GM12878 (cell line): ENCODE data around the gene PREP. TPM values are rescaled to one million over a fixed set of nuclear protein-coding genes. Genes with fewer than 3 reads are reported as not detected.
A peak's percentile ranks its signal among the peaks of the same experiment; 100 is the strongest.

Experiments
- ATAC-seq: fragments of 200-7000 bp; cut with Tn5 transposase; 3 replicates; pipeline ENCODE4 v1.9.1; 2020; ENCODE audit warnings: mild to moderate bottlenecking, moderate library complexity
- BruUV-seq: library from RNA; stranded (reverse); fragments of 400-500 nt; replicated peaks from 2 replicates; lab custom pipeline; 2021; lab: Mats Ljungman, UMichigan
- CTCF ChIA-PET: fragments of 300-600 bp; sonication (Branson Sonifier 250); formaldehyde crosslinking; extraction: SDS; loops from one replicate; lab custom pipeline; 2021; ENCODE audit warnings: inconsistent platforms; lab: Yijun Ruan, JAX
- POLR2A ChIA-PET: fragments of 350-600 bp; formaldehyde crosslinking; extraction: SDS; loops from one replicate; lab custom pipeline; 2021; ENCODE audit warnings: inconsistent platforms; lab: Charles Lee
- RAD21 ChIA-PET: fragments of 300-600 bp; sonication (Branson Sonifier 250); formaldehyde crosslinking; loops from one replicate; lab custom pipeline; 2023; ENCODE audit warnings: antibody characterized with exemption; ENCODE audit not compliant: unreplicated experiment; lab: Charles Lee
- SMC1A ChIA-PET: fragments of 300-600 bp; sonication (Branson Sonifier 250); formaldehyde crosslinking; loops from one replicate; lab custom pipeline; 2023; ENCODE audit not compliant: unreplicated experiment, uncharacterized antibody; lab: Charles Lee
- DNase-seq: peaks from one replicate; pipeline ENCODE4 v3.0.0-alpha.2; 2011; ENCODE audit warnings: low read depth, low spot score
- FAIRE-seq: peaks from 3 replicates; lab custom pipeline; 2011; peaks lifted over from hg19 to GRCh38; lab: Jason Lieb, UNC
- H2AFZ ChIP-seq: 2 replicates; pipeline ENCODE4 v1.6.0; 2011; ENCODE audit warnings: low read depth, low read length, control low read depth; ENCODE audit not compliant: control insufficient read depth
- H3K27ac ChIP-seq: 2 replicates; pipeline ENCODE4 v1.5.1; 2011; ENCODE audit warnings: control low read depth; ENCODE audit not compliant: control insufficient read depth, insufficient read depth
- H3K27me3 ChIP-seq, 2 experiments: replicated peaks in 1 of 2; 2 replicates each; pipeline versions ENCODE4 v1.6.0 to v1.6.1; 2011; ENCODE audit warnings: low read length in 1 of 2; ENCODE audit not compliant: control insufficient read depth in 2 of 2, insufficient read depth in 2 of 2
- H3K36me3 ChIP-seq, 2 experiments: 2 replicates each; pipeline ENCODE4 v1.5.1; 2011; ENCODE audit warnings: low read length in 1 of 2; ENCODE audit not compliant: control insufficient read depth in 2 of 2, insufficient read depth in 2 of 2
- H3K4me1 ChIP-seq: 2 replicates; pipeline ENCODE4 v1.6.1; 2011; ENCODE audit warnings: mild to moderate bottlenecking, low read length, moderate library complexity, mixed read lengths; ENCODE audit not compliant: control insufficient read depth, insufficient read depth
- H3K4me2 ChIP-seq: 2 replicates; pipeline ENCODE4 v1.6.0; 2011; ENCODE audit warnings: control low read depth; ENCODE audit not compliant: control insufficient read depth, insufficient read depth
- H3K4me3 ChIP-seq: fragments of 200-600 bp; sonication (generic); 2 replicates; pipeline ENCODE4 v1.5.1; 2016
- H3K79me2 ChIP-seq: 2 replicates; pipeline ENCODE4 v1.6.0; 2011; ENCODE audit warnings: low read length; ENCODE audit not compliant: control insufficient read depth, insufficient read depth
- H3K9ac ChIP-seq: 2 replicates; pipeline ENCODE4 v1.8.0; 2011; ENCODE audit warnings: low read length, control low read depth, mixed read lengths; ENCODE audit not compliant: control insufficient read depth, insufficient read depth
- H3K9me3 ChIP-seq: replicated peaks from 3 replicates; pipeline ENCODE4 v1.5.1; 2011; ENCODE audit warnings: mild to moderate bottlenecking, low read length; ENCODE audit not compliant: control insufficient read depth, insufficient read depth
- H4K20me1 ChIP-seq: 2 replicates; pipeline ENCODE4 v1.6.0; 2011; ENCODE audit not compliant: control insufficient read depth, insufficient read depth
- ATF7 ChIP-seq: fragments of 450-650 bp; IDR thresholded peaks from 2 replicates; pipeline ENCODE4 v1.6.1; 2016; ENCODE audit warnings: low read depth, mild to moderate bottlenecking
- IRF4 ChIP-seq: IDR thresholded peaks from 2 replicates; pipeline ENCODE4 v1.6.1; 2011; ENCODE audit warnings: low read depth, low read length
- RAD21 ChIP-seq: IDR thresholded peaks from 2 replicates; pipeline ENCODE4 v1.6.1; 2011; ENCODE audit warnings: mild to moderate bottlenecking, low read depth, low read length, moderate library complexity; ENCODE audit not compliant: insufficient read depth
- WGBS: methylation state at CpG from one replicate; pipeline ENCODE4 v1.1.6; 2016; ENCODE audit warnings: low lambda C conversion rate; ENCODE audit not compliant: insufficient replicate concordance, insufficient coverage; ENCODE audit errors: missing lambda C conversion rate; 5-methylcytosine and 5-hydroxymethylcytosine counted together
- in situ Hi-C: fragments of 300-500 bp; cut with MboI; formaldehyde crosslinking; loops from 9 replicates; pipeline ENCODE4 v1.14.3; 2018; ENCODE audit warnings: mixed read lengths
- intact Hi-C: fragments of 100-400 bp; cut with micrococcal nuclease; formaldehyde crosslinking; loops from one replicate; pipeline ENCODE4 v1.14.2; 2022; ENCODE audit not compliant: unreplicated experiment
- polyA plus RNA-seq, 11 experiments: library from polyadenylated mRNA; depleted of rRNA in 4 of 11; unstranded in 6 of 11; stranded (reverse) in 5 of 11; fragments of >200 nt; fragmentation: Nextera tagmentation in 4 of 11; fragmentation: Illumina TruSeq in 1 of 11; extraction: Ambion mirVana in 4 of 11; extraction: Trizol in 1 of 11; gene quantifications; 1 replicate in 1 of 11; 2 replicates in 10 of 11; pipeline versions ENCODE4 v1.2.1 to v1.2.3, GENCODE V29; 2011 to 2016; ENCODE audit warnings: inconsistent platforms in 2 of 11, missing spikeins in 2 of 11, low read depth in 1 of 11
- total RNA-seq, 4 experiments: library from RNA; depleted of rRNA in 3 of 4; stranded (reverse); fragments of >200 nt in 3 of 4; fragmentation: Illumina TruSeq in 1 of 4; extraction: Trizol in 1 of 4; gene quantifications; 2 replicates each; pipeline versions ENCODE4 v1.2.1 to v1.2.3, GENCODE V29; 2013 to 2021
- TF ChIP-seq, protein P1 (sequence below), 3 experiments: IDR thresholded peaks in 2 of 3; conservative IDR thresholded peaks in 1 of 3; 2 replicates each; pipeline ENCODE4 v1.5.1; 2011; ENCODE audit warnings: low read depth in 3 of 3, low read length in 3 of 3, mild to moderate bottlenecking in 3 of 3, control low read depth in 2 of 3, moderate library complexity in 2 of 3, inconsistent platforms in 1 of 3, mixed read lengths in 1 of 3; ENCODE audit not compliant: control insufficient read depth in 2 of 3, insufficient read depth in 1 of 3; ENCODE audit errors: extremely low read depth in 1 of 3
- TF ChIP-seq, protein P2 (sequence below): fragments of 450-650 bp; formaldehyde crosslinking; IDR thresholded peaks from 2 replicates; pipeline ENCODE4 v1.5.0; 2022; ENCODE audit warnings: mild to moderate bottlenecking, missing genetic modification characterization

Gene PREP
- total and polyA plus RNA-seq, 10 of the 15 experiments (the other 5 are each of a cell fraction or from before 2014, with no cell fraction given), result 6.5 to 33.6 (median 18.1) TPM

DNA sequence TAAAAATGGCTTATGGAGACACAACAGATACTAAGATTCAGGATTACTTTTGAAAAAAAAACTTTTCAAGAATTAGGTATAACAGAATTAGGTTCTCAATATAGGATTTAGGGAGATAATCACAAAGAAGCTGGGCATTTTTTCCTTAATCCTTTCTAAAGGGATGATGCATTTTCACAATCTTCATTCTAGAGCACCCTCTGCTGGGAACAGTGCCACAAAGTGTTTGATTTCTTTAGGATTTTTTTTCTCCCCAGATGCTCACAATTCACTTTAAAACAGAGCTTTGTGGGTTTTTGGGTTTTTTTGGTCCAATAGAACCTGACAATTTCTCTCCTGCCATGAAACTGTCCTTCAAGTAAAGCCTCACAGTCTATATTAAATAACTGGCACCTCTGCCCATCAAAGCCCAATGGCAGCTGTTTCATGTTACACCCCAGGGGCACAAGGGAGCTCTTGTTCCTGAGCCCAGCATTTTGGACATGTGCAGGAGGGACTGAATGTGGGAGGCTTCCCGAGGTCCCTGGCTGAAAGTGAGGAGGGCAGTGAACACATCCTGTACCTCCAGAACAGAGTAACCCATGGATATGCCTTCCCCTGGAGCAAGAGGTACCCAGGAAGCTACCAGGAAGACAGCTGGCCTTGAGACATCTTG, 39.7 kb downstream of the PREP start:
- CTCF ChIA-PET, result interaction anchor here (0.6 to 1.3 kb wide), 3 partner anchors 9 to 267 kb away, joined by 3 to 8 read pairs (median 3); no protein-coding TSS in a partner anchor
- FAIRE-seq, result no peak

More for the DNA sequence above, 39.7 kb downstream of the PREP start:
- ChIA-PET RAD21 (interaction anchor here (2.5 kb wide), 1 partner anchor 275 kb away, joined by 12 read pairs; no protein-coding TSS in a partner anchor), POLR2A (no interaction called here), SMC1A (interaction anchor here (0.7 to 0.9 kb wide), 2 partner anchors 13 to 275 kb away, joined by 3 read pairs; no protein-coding TSS in a partner anchor)
- no peaks in the 10 kb centered on the region for H3K27me3 ChIP-seq
- in situ Hi-C loops, result no loop called here
- H3K4me2 ChIP-seq, result no peak overlapping the region
- no peak overlapping the region for H3K4me3 ChIP-seq
- no peak overlapping the region for H2AFZ ChIP-seq
- ATAC-seq (no peak), DNase-seq (no peak)
- no TSS peak for BruUV-seq
- H3K4me1 ChIP-seq, result no peaks in the 10 kb centered on the region
- H3K9me3 ChIP-seq, result no peaks in the 10 kb centered on the region
- intact Hi-C loops, result loop anchor here (5.0 kb wide), 1 partner anchor 276 kb away; no protein-coding TSS in a partner anchor
- 33% methylated on average over 1 of the region's 1 CpG for WGBS
- peaks cover 4 to 6% of the 10 kb centered on the region in 2 experiments; a peak in 3 of 4 replicates for H3K36me3 ChIP-seq
- H3K27ac ChIP-seq, result no peak overlapping the region
- TF ChIP-seq IRF4 (no peak), RAD21 (peak; percentile 24; the same call in 1 of the 2 replicates), ATF7 (no peak)
- TF ChIP-seq, protein P1, sequence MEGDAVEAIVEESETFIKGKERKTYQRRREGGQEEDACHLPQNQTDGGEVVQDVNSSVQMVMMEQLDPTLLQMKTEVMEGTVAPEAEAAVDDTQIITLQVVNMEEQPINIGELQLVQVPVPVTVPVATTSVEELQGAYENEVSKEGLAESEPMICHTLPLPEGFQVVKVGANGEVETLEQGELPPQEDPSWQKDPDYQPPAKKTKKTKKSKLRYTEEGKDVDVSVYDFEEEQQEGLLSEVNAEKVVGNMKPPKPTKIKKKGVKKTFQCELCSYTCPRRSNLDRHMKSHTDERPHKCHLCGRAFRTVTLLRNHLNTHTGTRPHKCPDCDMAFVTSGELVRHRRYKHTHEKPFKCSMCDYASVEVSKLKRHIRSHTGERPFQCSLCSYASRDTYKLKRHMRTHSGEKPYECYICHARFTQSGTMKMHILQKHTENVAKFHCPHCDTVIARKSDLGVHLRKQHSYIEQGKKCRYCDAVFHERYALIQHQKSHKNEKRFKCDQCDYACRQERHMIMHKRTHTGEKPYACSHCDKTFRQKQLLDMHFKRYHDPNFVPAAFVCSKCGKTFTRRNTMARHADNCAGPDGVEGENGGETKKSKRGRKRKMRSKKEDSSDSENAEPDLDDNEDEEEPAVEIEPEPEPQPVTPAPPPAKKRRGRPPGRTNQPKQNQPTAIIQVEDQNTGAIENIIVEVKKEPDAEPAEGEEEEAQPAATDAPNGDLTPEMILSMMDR (IDR thresholded peaks at IDR 0.05 in 2 of 3, conservative IDR thresholded peaks at IDR 0.05 in 1 of 3; ENCODE audit: control insufficient read depth in 2 of 3, extremely low read depth in 1 of 3, insufficient read depth in 1 of 3, low read depth in 3 of 3, low read length in 3 of 3), result peak in 2 of 3 experiments; percentile 4 to 21; a peak in 1 of 6 replicates
- TF ChIP-seq, protein P2, sequence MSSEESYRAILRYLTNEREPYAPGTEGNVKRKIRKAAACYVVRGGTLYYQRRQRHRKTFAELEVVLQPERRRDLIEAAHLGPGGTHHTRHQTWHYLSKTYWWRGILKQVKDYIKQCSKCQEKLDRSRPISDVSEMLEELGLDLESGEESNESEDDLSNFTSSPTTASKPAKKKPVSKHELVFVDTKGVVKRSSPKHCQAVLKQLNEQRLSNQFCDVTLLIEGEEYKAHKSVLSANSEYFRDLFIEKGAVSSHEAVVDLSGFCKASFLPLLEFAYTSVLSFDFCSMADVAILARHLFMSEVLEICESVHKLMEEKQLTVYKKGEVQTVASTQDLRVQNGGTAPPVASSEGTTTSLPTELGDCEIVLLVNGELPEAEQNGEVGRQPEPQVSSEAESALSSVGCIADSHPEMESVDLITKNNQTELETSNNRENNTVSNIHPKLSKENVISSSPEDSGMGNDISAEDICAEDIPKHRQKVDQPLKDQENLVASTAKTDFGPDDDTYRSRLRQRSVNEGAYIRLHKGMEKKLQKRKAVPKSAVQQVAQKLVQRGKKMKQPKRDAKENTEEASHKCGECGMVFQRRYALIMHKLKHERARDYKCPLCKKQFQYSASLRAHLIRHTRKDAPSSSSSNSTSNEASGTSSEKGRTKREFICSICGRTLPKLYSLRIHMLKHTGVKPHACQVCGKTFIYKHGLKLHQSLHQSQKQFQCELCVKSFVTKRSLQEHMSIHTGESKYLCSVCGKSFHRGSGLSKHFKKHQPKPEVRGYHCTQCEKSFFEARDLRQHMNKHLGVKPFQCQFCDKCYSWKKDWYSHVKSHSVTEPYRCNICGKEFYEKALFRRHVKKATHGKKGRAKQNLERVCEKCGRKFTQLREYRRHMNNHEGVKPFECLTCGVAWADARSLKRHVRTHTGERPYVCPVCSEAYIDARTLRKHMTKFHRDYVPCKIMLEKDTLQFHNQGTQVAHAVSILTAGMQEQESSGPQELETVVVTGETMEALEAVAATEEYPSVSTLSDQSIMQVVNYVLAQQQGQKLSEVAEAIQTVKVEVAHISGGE (CRISPR knock-in tag), result no peak
- H3K79me2 ChIP-seq, result no peaks in the 10 kb centered on the region
- H3K9ac ChIP-seq, result no peak overlapping the region
- no peaks in the 10 kb centered on the region for H4K20me1 ChIP-seq
